ACHN (cell line): ENCODE data around the gene COL16A1.
A peak's percentile ranks its signal among the peaks of the same experiment; 100 is the strongest.

Experiments
- DNase-seq: peaks from one replicate; pipeline ENCODE4 v3.0.0-alpha.2; 2015
- in situ Hi-C: cut with HindIII; loops from 2 replicates; pipeline ENCODE4 v1.10.0; 2017; ENCODE audit warnings: low sequenced_read_pairs, low pct_ligation_motif_present, low pct_unique_long_range_greater_than_20kb

The COL16A1 gene

GRCh38 chr1:31658721-31659120 lies 45.1 kb downstream of the COL16A1 start:
- DNase-seq: no peak
- in situ Hi-C loops: no loop called here

- DNase-seq: no peak
- in situ Hi-C loops: no loop called here
These were observed 45.8 kb downstream of the COL16A1 start for GRCh38 chr1:31657972-31658510.

GRCh38 chr1:31657020-31657804 lies 46.6 kb downstream of the COL16A1 start:
- in situ Hi-C loops: no loop called here

GRCh38 chr1:31655756-31656155 lies 48.1 kb downstream of the COL16A1 start:
- in situ Hi-C loops: no loop called here
- no peak for DNase-seq

More at GRCh38 chr1:31657020-31657804, 46.6 kb downstream of the COL16A1 start:
- no peak for DNase-seq

- in situ Hi-C loops: no loop called here
- no peak for DNase-seq
These were observed 48.7 kb downstream of the COL16A1 start for GRCh38 chr1:31655104-31655503.

- in situ Hi-C loops: no loop called here
- no peak for DNase-seq
These were observed 49.4 kb downstream of the COL16A1 start for GRCh38 chr1:31654474-31654776.

GRCh38 chr1:31653717-31654473 lies 49.9 kb downstream of the COL16A1 start:
- in situ Hi-C loops: no loop called here
- DNase-seq: no peak

GRCh38 chr1:31652891-31653499 lies 50.8 kb downstream of the COL16A1 start:
- in situ Hi-C loops: no loop called here
- DNase-seq: no peak

- in situ Hi-C loops: no loop called here
- DNase-seq: no peak
These were observed 52.1 kb downstream of the COL16A1 start for GRCh38 chr1:31651766-31652165.

GRCh38 chr1:31651089-31651420 lies 52.8 kb downstream of the COL16A1 start:
- DNase-seq: no peak
- in situ Hi-C loops: no loop called here

- no peak for DNase-seq
- in situ Hi-C loops: no loop called here
These were observed 53.4 kb downstream of the COL16A1 start for GRCh38 chr1:31650161-31651088.

- DNase-seq: no peak
- in situ Hi-C loops: no loop called here
These were observed 55.0 kb downstream of the COL16A1 start for GRCh38 chr1:31648641-31649357.

GRCh38 chr1:31648190-31648589 lies 55.6 kb downstream of the COL16A1 start:
- in situ Hi-C loops: no loop called here
- no peak for DNase-seq

- DNase-seq: no peak
- in situ Hi-C loops: no loop called here
These were observed 56.7 kb downstream of the COL16A1 start for GRCh38 chr1:31647106-31647505.

- DNase-seq: no peak
- in situ Hi-C loops: no loop called here
These were observed 57.4 kb downstream of the COL16A1 start for GRCh38 chr1:31646259-31646960.

- in situ Hi-C loops: no loop called here
- DNase-seq: no peak
These were observed 58.6 kb downstream of the COL16A1 start for GRCh38 chr1:31645274-31645568.

GRCh38 chr1:31644560-31645273 lies 59.1 kb downstream of the COL16A1 start, which contains the start of gene PEF1:
Gene PEF1 (minus strand): TSS chr1:31644876. CDS start chr1:31644864, 12 bp downstream.
- in situ Hi-C loops: no loop called here
- DNase-seq: peak; percentile 96
